ENCODE results near the gene CPSF6.
"Not testable (repeated sequence)": the region's sequence is repeated elsewhere in the genome, so short reads cannot be mapped to it uniquely, and the experiment has no call there.

The CPSF6 gene

GRCh38 chr12:69262264-69262974, 23.1 kb downstream of the CPSF6 start:
- no peak for DNase-seq

GRCh38 chr12:69265205-69265604, 25.8 kb downstream of the CPSF6 start:
- no peak for DNase-seq

GRCh38 chr12:69265633-69266032, 26.3 kb downstream of the CPSF6 start:
- DNase-seq, result not testable (repeated sequence)

GRCh38 chr12:69266036-69266635, 26.8 kb downstream of the CPSF6 start:
- no peak for DNase-seq

- DNase-seq, result no peak
Measured at GRCh38 chr12:69269736-69270135, 30.4 kb downstream of the CPSF6 start.

GRCh38 chr12:69272511-69272910, 33.1 kb downstream of the CPSF6 start:
- no peak for DNase-seq

GRCh38 chr12:69274861-69275260, 35.5 kb downstream of the CPSF6 start:
- DNase-seq, result no peak

- DNase-seq, result no peak
Measured at GRCh38 chr12:69275471-69275891, 36.1 kb downstream of the CPSF6 start.

- no peak for DNase-seq
Measured at GRCh38 chr12:69278814-69279782, 39.7 kb downstream of the CPSF6 start.

GRCh38 chr12:69284131-69284530, 44.8 kb downstream of the CPSF6 start:
- DNase-seq, result peak in 1 of 2 experiments; percentile 11

GRCh38 chr12:69287556-69287955, 48.2 kb downstream of the CPSF6 start:
- no peak for DNase-seq

- DNase-seq, result no peak
Measured at GRCh38 chr12:69290545-69291277, 51.3 kb downstream of the CPSF6 start.

GRCh38 chr12:69291278-69291593, 51.9 kb downstream of the CPSF6 start:
- no peak for DNase-seq

- DNase-seq, result no peak
Measured at GRCh38 chr12:69298133-69298532, 58.8 kb downstream of the CPSF6 start.

- DNase-seq, result no peak
Measured at GRCh38 chr12:69298947-69299346, 59.6 kb downstream of the CPSF6 start.

- no peak for DNase-seq
Measured at GRCh38 chr12:69304284-69304683, 64.9 kb downstream of the CPSF6 start.

- DNase-seq, result no peak
Measured at GRCh38 chr12:69309461-69309860, 70.1 kb downstream of the CPSF6 start.

GRCh38 chr12:69313209-69313608, 73.8 kb downstream of the CPSF6 start:
- DNase-seq, result no peak

- DNase-seq, result not testable (repeated sequence)
Measured at GRCh38 chr12:69316784-69317183, 77.4 kb downstream of the CPSF6 start.

- not testable (repeated sequence) for DNase-seq
Measured at GRCh38 chr12:69317233-69317632, 77.9 kb downstream of the CPSF6 start.

GRCh38 chr12:69318225-69318624, 78.9 kb downstream of the CPSF6 start:
- no peak for DNase-seq

- DNase-seq, result no peak
Measured at GRCh38 chr12:69321351-69321750, 82.0 kb downstream of the CPSF6 start.

Data from cerebellar nuclear complex (tissue), 1 donor.